Measurements from ENCODE around the gene SAPCD2.
A peak's percentile ranks its signal among the peaks of the same experiment; 100 is the strongest.
"Not testable (repeated sequence)": the region's sequence is repeated elsewhere in the genome, so short reads cannot be mapped to it uniquely, and the experiment has no call there.

The SAPCD2 gene

GRCh38 chr9:137038916-137039315 lies 31.4 kb downstream of the SAPCD2 start:
- FAIRE-seq = no peak
- no peak for DNase-seq (ENCODE audit: insufficient read length)
- TF ChIP-seq TAF1 (IDR thresholded peaks at IDR 0.05; ENCODE audit: borderline replicate concordance, low read depth, low read length) (no peak), POLR2AphosphoS5 (IDR thresholded peaks at IDR 0.05; ENCODE audit: low read depth, low read length) (no peak), POLR2A (IDR thresholded peaks at IDR 0.05; ENCODE audit: low read depth, low read length) (no peak)

- DNase-seq (ENCODE audit: insufficient read length) (no peak), FAIRE-seq (no peak)
- TF ChIP-seq POLR2A (IDR thresholded peaks at IDR 0.05; ENCODE audit: low read depth, low read length) = no peak
These were observed 32.9 kb downstream of the SAPCD2 start for GRCh38 chr9:137037483-137037882.

GRCh38 chr9:137037035-137037434 lies 33.3 kb downstream of the SAPCD2 start:
- DNase-seq (ENCODE audit: insufficient read length) = no peak
- no peak for TF ChIP-seq TAF1 (IDR thresholded peaks at IDR 0.05; ENCODE audit: borderline replicate concordance, low read depth, low read length)
- no peak for TF ChIP-seq POLR2AphosphoS5 (IDR thresholded peaks at IDR 0.05; ENCODE audit: low read depth, low read length)
- TF ChIP-seq POLR2A (IDR thresholded peaks at IDR 0.05; ENCODE audit: low read depth, low read length) = no peak
- FAIRE-seq = no peak

GRCh38 chr9:137035937-137036336 lies 34.4 kb downstream of the SAPCD2 start:
- no peak for TF ChIP-seq TAF1 (IDR thresholded peaks at IDR 0.05; ENCODE audit: borderline replicate concordance, low read depth, low read length)
- no peak for TF ChIP-seq POLR2A (IDR thresholded peaks at IDR 0.05; ENCODE audit: low read depth, low read length)
- no peak for TF ChIP-seq POLR2AphosphoS5 (IDR thresholded peaks at IDR 0.05; ENCODE audit: low read depth, low read length)
- DNase-seq (ENCODE audit: insufficient read length) = no peak

GRCh38 chr9:137035507-137035834 lies 34.9 kb downstream of the SAPCD2 start:
- no peak for DNase-seq (ENCODE audit: insufficient read length)
- no peak for FAIRE-seq
- no peak for TF ChIP-seq POLR2A (IDR thresholded peaks at IDR 0.05; ENCODE audit: low read depth, low read length)
- no peak for TF ChIP-seq POLR2AphosphoS5 (IDR thresholded peaks at IDR 0.05; ENCODE audit: low read depth, low read length)
- no peak for TF ChIP-seq TAF1 (IDR thresholded peaks at IDR 0.05; ENCODE audit: borderline replicate concordance, low read depth, low read length)

More at GRCh38 chr9:137035937-137036336, 34.4 kb downstream of the SAPCD2 start:
- FAIRE-seq = no peak

- FAIRE-seq (peak; percentile 99), DNase-seq (ENCODE audit: insufficient read length) (peak; percentile 95)
- TF ChIP-seq POLR2AphosphoS5 (IDR thresholded peaks at IDR 0.05; ENCODE audit: low read depth, low read length) = no peak
- TF ChIP-seq POLR2A (IDR thresholded peaks at IDR 0.05; ENCODE audit: low read depth, low read length) = no peak
- TF ChIP-seq TAF1 (IDR thresholded peaks at IDR 0.05; ENCODE audit: borderline replicate concordance, low read depth, low read length) = no peak
These were observed 35.4 kb downstream of the SAPCD2 start for GRCh38 chr9:137034709-137035506.

- FAIRE-seq = no peak
- TF ChIP-seq POLR2A (IDR thresholded peaks at IDR 0.05; ENCODE audit: low read depth, low read length) (no peak), TAF1 (IDR thresholded peaks at IDR 0.05; ENCODE audit: borderline replicate concordance, low read depth, low read length) (no peak), POLR2AphosphoS5 (IDR thresholded peaks at IDR 0.05; ENCODE audit: low read depth, low read length) (no peak)
- DNase-seq (ENCODE audit: insufficient read length) = no peak
These were observed 36.2 kb downstream of the SAPCD2 start for GRCh38 chr9:137034039-137034708.

- FAIRE-seq; DNase-seq (ENCODE audit: insufficient read length): not testable (repeated sequence)
These were observed 36.9 kb downstream of the SAPCD2 start for GRCh38 chr9:137033481-137033880.

- TF ChIP-seq POLR2A (IDR thresholded peaks at IDR 0.05; ENCODE audit: low read depth, low read length) (no peak), TAF1 (IDR thresholded peaks at IDR 0.05; ENCODE audit: borderline replicate concordance, low read depth, low read length) (no peak), POLR2AphosphoS5 (IDR thresholded peaks at IDR 0.05; ENCODE audit: low read depth, low read length) (no peak)
- FAIRE-seq (no peak), DNase-seq (ENCODE audit: insufficient read length) (no peak)
These were observed 37.5 kb downstream of the SAPCD2 start for GRCh38 chr9:137032858-137033257.

- TF ChIP-seq POLR2A (IDR thresholded peaks at IDR 0.05; ENCODE audit: low read depth, low read length) (no peak), TAF1 (IDR thresholded peaks at IDR 0.05; ENCODE audit: borderline replicate concordance, low read depth, low read length) (no peak), POLR2AphosphoS5 (IDR thresholded peaks at IDR 0.05; ENCODE audit: low read depth, low read length) (no peak)
- DNase-seq (ENCODE audit: insufficient read length) (no peak), FAIRE-seq (no peak)
These were observed 38.3 kb downstream of the SAPCD2 start, which contains the start of gene FUT7 for GRCh38 chr9:137031904-137032640. Gene FUT7, minus strand, starts transcription at chr9:137032088. Its CDS starts 97 bp downstream, at chr9:137031991.

GRCh38 chr9:137030538-137031527 lies 39.5 kb downstream of the SAPCD2 start:
- no peak for DNase-seq (ENCODE audit: insufficient read length)
- FAIRE-seq = no peak
- TF ChIP-seq POLR2AphosphoS5 (IDR thresholded peaks at IDR 0.05; ENCODE audit: low read depth, low read length) = no peak
- no peak for TF ChIP-seq TAF1 (IDR thresholded peaks at IDR 0.05; ENCODE audit: borderline replicate concordance, low read depth, low read length)

Measured in GM12892 (cell line).